NCI-H2196 treated with DMSO at 0.1 percent for 48 hours (cell line): ENCODE results near the gene HNRNPLL.

ENCODE experiments used
- DNase-seq: peaks from one replicate; lab custom pipeline; 2025; ENCODE audit not compliant: unreplicated experiment; lab: John Stamatoyannopoulos, UW

HNRNPLL gene

DNA sequence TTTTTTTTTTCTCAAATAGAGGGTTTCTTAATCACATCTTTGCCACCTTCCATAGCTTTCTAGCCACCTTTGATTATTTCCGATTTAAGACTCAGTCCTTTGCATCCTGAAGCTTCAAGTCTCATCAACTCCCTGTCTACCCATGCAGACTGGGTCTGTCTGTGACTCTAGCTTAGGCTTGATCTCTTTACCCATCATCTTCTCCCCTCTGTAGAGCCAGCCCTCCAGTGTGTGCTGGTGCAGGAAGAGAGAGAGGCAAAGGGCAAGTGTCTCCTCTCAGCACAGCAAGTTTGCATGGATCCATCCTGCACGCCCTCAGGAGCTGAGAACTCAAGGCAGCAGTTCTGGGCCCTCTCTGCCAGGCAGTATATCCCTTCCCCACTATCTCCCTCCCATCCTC is 70.4 kb downstream of the HNRNPLL start:
- DNase-seq, result no peak

GRCh38 chr2:38529208-38529607 is 73.5 kb downstream of the HNRNPLL start:
- DNase-seq, result no peak

- no peak for DNase-seq
Measured at GRCh38 chr2:38528534-38528933, 74.2 kb downstream of the HNRNPLL start.

GRCh38 chr2:38528008-38528442 is 74.7 kb downstream of the HNRNPLL start:
- DNase-seq, result no peak

DNA sequence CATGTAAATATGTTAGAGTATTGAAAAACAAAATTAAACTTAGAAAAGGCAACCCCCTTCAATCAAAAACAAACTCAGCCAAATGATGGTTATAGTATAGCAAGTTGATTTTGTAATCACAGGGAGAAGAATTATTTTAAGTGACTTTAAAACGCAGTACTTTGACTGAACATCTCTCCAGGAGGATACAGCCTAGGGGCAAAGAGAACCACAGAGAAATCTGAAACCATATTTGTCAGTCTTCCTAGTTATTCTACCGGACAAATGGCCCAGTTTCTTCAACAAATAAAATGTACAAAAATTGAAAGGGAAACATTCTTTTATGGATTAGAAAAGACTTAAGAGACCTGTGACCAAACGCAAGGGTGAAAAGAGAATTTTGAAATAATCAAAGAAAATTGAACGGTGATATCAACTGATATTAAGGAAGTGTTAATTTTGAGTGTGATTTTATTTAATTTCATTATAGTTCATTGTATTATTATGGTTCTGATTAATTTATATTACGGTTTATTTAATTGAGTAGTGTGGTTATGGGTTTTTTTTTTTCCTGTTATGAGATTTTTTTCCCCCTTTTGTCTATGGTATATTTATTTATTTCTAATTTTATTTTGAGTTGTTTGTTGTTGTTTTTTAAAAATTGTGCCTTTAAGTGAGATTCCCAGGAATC is 75.3 kb downstream of the HNRNPLL start:
- no peak for DNase-seq

- DNase-seq, result no peak
Measured at GRCh38 chr2:38526195-38526594, 76.5 kb downstream of the HNRNPLL start.

GRCh38 chr2:38524580-38524979 is 78.1 kb downstream of the HNRNPLL start:
- DNase-seq, result no peak

GRCh38 chr2:38523728-38524437 is 78.8 kb downstream of the HNRNPLL start:
- DNase-seq, result no peak

GRCh38 chr2:38522754-38523349 is 79.9 kb downstream of the HNRNPLL start:
- no peak for DNase-seq

DNA sequence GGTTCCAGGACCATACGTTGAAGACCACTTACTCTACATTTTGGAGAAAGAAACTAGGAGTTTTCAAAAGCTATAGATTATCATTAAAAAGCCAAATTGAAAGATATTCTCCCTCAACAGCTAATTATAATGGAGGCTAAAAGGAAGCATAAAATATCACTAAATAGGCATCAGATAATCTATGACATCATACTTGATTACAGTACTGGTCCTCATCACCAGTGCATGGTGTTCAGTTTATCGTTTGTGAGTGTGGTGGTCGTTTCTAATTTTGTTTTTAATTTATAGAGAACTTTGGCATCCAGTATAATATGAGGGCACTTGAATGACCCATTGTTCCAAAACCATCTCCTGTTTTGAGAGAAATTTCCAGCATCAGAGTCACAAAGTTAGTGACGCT is 80.9 kb downstream of the HNRNPLL start:
- DNase-seq, result no peak

DNA sequence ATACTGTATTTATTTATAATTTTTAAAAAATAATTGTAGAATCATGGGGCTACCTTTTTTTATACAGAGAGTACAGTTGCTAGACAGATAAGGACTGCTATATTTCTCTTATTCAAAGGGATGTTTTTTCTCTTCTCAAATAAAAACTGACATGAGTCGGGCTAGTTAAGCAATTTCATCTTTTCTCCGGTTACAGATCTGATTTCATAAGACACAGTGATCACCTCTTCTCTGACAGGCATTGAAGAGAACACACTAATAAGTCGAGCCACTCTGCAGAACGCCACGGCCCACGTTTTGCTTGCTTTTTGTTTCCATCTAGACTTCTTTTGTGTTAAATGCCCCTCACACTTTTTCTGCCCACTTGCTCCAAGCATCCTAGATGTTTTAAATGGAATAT is 85.4 kb downstream of the HNRNPLL start:
- DNase-seq, result no peak

DNA sequence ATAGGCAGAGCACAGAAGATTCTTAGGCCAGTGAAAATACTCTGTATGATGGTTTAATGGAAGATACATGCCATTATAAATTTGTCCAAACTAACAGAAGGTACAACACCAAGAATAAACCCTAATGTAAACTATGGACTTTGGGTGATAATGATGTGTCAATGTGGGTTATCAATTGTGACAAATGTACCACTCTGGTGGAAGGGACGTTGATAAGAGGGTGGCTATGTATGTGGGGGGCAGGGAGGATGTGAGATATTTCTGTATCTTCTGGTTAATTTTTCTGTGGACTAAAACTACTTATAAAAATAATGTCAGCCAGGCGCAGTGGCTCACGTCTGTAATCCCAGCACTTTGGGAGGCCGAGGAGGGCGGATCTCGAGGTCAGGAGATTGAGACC is 86.2 kb downstream of the HNRNPLL start:
- no peak for DNase-seq

- DNase-seq, result no peak
Measured at GRCh38 chr2:38516122-38516521, 86.6 kb downstream of the HNRNPLL start.

DNA sequence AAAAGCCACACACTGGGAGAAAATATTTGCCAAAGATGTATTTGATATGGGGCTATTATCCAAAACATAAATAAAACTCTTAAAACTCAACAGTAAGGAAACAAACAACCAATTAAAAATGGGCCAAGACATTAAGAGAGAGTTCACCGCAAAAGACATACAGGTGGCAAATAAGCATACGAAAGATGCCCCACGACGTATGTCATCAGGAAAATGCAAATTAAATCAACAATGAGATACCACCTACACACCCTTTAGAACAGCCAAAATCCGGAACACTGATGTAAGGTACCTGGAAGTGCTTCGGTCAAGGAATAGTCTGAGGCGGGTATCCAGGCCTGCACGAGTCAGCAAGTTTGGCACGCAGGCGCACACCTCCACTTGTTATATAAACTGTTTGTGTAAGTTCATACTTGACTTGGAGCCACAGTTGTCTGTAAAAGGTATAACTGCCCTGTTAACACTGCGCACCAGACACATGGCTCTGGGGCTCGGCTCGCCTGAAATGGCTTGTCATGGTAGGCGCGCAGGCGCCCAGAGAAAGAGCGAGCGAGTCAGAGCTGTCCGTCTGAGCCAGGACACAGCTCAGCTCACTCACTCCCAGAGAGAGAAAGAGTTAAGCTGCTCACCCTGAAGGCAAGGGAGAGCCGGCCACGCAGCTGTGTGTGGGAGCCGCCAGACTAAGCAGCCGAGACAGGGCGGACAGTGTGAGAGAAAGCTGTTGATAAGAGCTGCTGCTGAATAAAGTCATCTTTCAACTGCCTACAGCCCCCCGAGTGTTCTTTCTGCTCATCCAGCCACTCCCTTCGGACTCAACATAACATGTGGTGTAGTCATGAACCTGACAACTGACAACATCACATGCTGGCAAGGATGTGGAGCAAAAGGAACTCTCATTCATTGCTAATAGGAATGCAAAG is 87.3 kb downstream of the HNRNPLL start:
- no peak for DNase-seq

DNA sequence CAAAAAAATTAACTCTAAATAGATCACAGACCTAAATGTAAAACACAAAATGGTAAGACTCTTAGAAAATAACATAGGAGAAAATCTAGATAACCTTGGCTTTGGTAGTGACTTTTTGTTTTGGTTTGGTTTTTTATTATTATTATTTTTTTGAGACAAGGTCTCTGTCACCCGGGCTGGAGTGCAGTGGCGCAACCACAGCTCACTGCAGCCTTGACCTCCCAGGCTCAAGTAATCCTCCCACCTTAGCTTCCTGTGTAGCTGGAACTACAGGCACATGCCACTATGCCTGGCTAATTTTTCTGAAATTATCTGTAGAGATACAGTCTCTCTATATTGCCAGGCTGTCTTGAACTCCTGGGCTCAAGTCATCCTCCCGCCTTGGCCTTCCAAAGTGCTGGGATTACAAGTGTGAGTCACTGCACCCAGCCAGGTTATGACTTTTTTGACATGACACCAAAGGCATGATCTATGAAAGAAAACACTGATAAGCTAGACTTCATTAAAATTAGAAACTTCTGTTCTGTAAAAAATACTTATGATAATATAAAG is 88.0 kb downstream of the HNRNPLL start:
- no peak for DNase-seq

DNA sequence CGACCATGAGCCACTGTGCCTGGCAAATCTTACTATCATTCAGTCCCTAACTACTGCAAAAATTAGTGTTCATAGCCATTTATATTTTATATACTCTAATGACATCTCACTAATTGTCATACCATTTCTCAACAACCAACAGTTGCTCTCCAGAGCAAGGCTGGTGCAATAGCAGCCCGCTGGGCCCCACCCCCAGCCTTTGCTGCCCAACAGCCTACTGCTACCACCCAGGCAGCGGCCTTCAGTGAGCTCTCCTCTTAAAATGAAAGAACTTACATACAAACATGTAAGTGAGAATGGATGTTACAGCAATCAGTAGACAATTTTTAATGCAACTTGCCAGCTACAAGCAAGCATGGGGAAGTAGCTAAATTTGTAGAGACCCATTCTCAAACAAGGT is 90.5 kb downstream of the HNRNPLL start:
- no peak for DNase-seq
